Suprapubic skin (tissue), 4 donors: ENCODE data around the gene C1orf21. TPM values are rescaled to one million over a fixed set of nuclear protein-coding genes. Genes with fewer than 3 reads are reported as not detected.

Experiments used
- DNase-seq, 2 donors: peaks; one replicate each; pipeline ENCODE4 v3.0.0-alpha.2; 2019; ENCODE audit warnings: low spot score in 2 of 2
- H3K27ac ChIP-seq: fragments of 200-600 bp; sonication (generic); one replicate; pipeline ENCODE4 v1.5.1; 2019
- H3K27me3 ChIP-seq: fragments of 200-600 bp; sonication (generic); one replicate; pipeline ENCODE4 v1.5.1; 2019
- H3K36me3 ChIP-seq: fragments of 200-600 bp; sonication (generic); one replicate; pipeline ENCODE4 v1.5.1; 2019
- H3K4me1 ChIP-seq: fragments of 200-600 bp; sonication (generic); one replicate; pipeline ENCODE4 v1.5.1; 2019
- H3K4me3 ChIP-seq: fragments of 200-600 bp; sonication (generic); one replicate; pipeline ENCODE4 v1.5.1; 2019; ENCODE audit warnings: mild to moderate bottlenecking
- H3K9me3 ChIP-seq: fragments of 200-600 bp; sonication (generic); one replicate; pipeline ENCODE4 v1.5.1; 2019
- CTCF ChIP-seq, 2 donors: fragments of 200-600 bp in 1 of 2; fragments of 450-650 bp in 1 of 2; sonication (generic) in 1 of 2; IDR thresholded peaks; one replicate each; pipeline ENCODE4 v1.5.1; 2016 to 2019; ENCODE audit warnings: antibody characterized with exemption in 2 of 2, mild to moderate bottlenecking in 1 of 2, moderate library complexity in 1 of 2
- EP300 ChIP-seq: sonication (generic); formaldehyde crosslinking; IDR thresholded peaks from one replicate; pipeline ENCODE4 v1.6.1; 2017; ENCODE audit warnings: antibody characterized with exemption
- POLR2A ChIP-seq, 2 donors: fragments of 450-650 bp; IDR thresholded peaks; one replicate each; pipeline ENCODE4 v1.6.1; 2017; ENCODE audit warnings: antibody characterized with exemption in 2 of 2, mild to moderate bottlenecking in 2 of 2, moderate library complexity in 2 of 2
- POLR2AphosphoS5 ChIP-seq, 3 donors: sonication (generic); formaldehyde crosslinking; IDR thresholded peaks; one replicate each; pipeline ENCODE4 v1.6.1; 2017; ENCODE audit warnings: antibody characterized with exemption in 3 of 3
- WGBS: methylation state at CpG from one replicate; pipeline ENCODE4 v1.1.5; 2018; 5-methylcytosine and 5-hydroxymethylcytosine counted together
- total RNA-seq, 4 donors: library from RNA; depleted of rRNA; stranded (reverse); fragments of >200 nt; gene quantifications; one replicate each; pipeline ENCODE4 v1.1.0, GENCODE V29; 2016

Gene C1orf21
- total RNA-seq, 4 donors from 2014 or later = 73.0 to 95.7 (median 79.2) TPM

GRCh38 chr1:184424157-184424556, 37.3 kb downstream of the C1orf21 start:
- WGBS = 47% methylated on average over 3 of the region's 3 CpGs
- Histone ChIP-seq H3K4me1 (peaks cover 74% of the 10 kb centered on the region), H3K27me3 (no peaks in the 10 kb centered on the region), H3K27ac (peak overlapping the region; percentile 74), H3K9me3 (no peaks in the 10 kb centered on the region), H3K4me3 (no peak overlapping the region), H3K36me3 (no peaks in the 10 kb centered on the region)
- no peak for DNase-seq
- no peak for TF ChIP-seq POLR2A (IDR thresholded peaks at IDR 0.05)
- no peak for TF ChIP-seq CTCF (IDR thresholded peaks at IDR 0.05)
- no peak for TF ChIP-seq EP300
- no peak for TF ChIP-seq POLR2AphosphoS5 (IDR thresholded peaks at IDR 0.05)

GRCh38 chr1:184424945-184425344, 38.1 kb downstream of the C1orf21 start:
- Histone ChIP-seq H3K9me3 (no peaks in the 10 kb centered on the region), H3K4me3 (no peak overlapping the region), H3K27ac (peak overlapping the region; percentile 74), H3K36me3 (no peaks in the 10 kb centered on the region), H3K4me1 (peaks cover 69% of the 10 kb centered on the region), H3K27me3 (no peaks in the 10 kb centered on the region)
- 60% methylated on average over 2 of the region's 2 CpGs for WGBS
- no peak for TF ChIP-seq EP300
- no peak for TF ChIP-seq CTCF (IDR thresholded peaks at IDR 0.05)
- no peak for TF ChIP-seq POLR2AphosphoS5 (IDR thresholded peaks at IDR 0.05)
- TF ChIP-seq POLR2A (IDR thresholded peaks at IDR 0.05) = no peak
- DNase-seq = no peak

GRCh38 chr1:184425449-184426277, 38.8 kb downstream of the C1orf21 start:
- H3K27me3 ChIP-seq = no peaks in the 10 kb centered on the region
- WGBS = 56% methylated on average over 7 of the region's 7 CpGs
- H3K9me3 ChIP-seq = no peaks in the 10 kb centered on the region
- H3K4me3 ChIP-seq = peak overlapping the region; percentile 25
- H3K27ac ChIP-seq = peak overlapping the region; percentile 74
- TF ChIP-seq EP300 (no peak), POLR2A (IDR thresholded peaks at IDR 0.05) (no peak), CTCF (IDR thresholded peaks at IDR 0.05) (no peak), POLR2AphosphoS5 (IDR thresholded peaks at IDR 0.05) (peak in 1 of 3 donors; percentile 49)
- DNase-seq = no peak
- H3K4me1 ChIP-seq = peaks cover 62% of the 10 kb centered on the region
- H3K36me3 ChIP-seq = no peaks in the 10 kb centered on the region

GRCh38 chr1:184426278-184426674, 39.4 kb downstream of the C1orf21 start:
- Histone ChIP-seq H3K27me3 (no peaks in the 10 kb centered on the region), H3K4me3 (peak overlapping the region; percentile 25), H3K36me3 (peaks cover 4% of the 10 kb centered on the region), H3K9me3 (peaks cover 5% of the 10 kb centered on the region), H3K27ac (peak overlapping the region; percentile 74), H3K4me1 (peaks cover 58% of the 10 kb centered on the region)
- TF ChIP-seq POLR2A (IDR thresholded peaks at IDR 0.05) (no peak), POLR2AphosphoS5 (IDR thresholded peaks at IDR 0.05) (no peak), EP300 (no peak), CTCF (IDR thresholded peaks at IDR 0.05) (no peak)
- 52% methylated on average over 7 of the region's 7 CpGs for WGBS
- no peak for DNase-seq

- H3K4me1 ChIP-seq = peaks cover 43% of the 10 kb centered on the region
- H3K36me3 ChIP-seq = peaks cover 4% of the 10 kb centered on the region
- no peaks in the 10 kb centered on the region for H3K27me3 ChIP-seq
- no peak overlapping the region for H3K27ac ChIP-seq
- H3K4me3 ChIP-seq = no peak overlapping the region
- no peak for TF ChIP-seq POLR2A (IDR thresholded peaks at IDR 0.05)
- no peak for TF ChIP-seq CTCF (IDR thresholded peaks at IDR 0.05)
- 70% methylated on average over 2 of the region's 2 CpGs for WGBS
- H3K9me3 ChIP-seq = peaks cover 5% of the 10 kb centered on the region
- DNase-seq = no peak
Measured at GRCh38 chr1:184427722-184428121, 40.9 kb downstream of the C1orf21 start.
